Non-pigmented ciliary epithelial cell (primary cell): Measurements from ENCODE around the gene TMPO.
"Not testable (repeated sequence)": the region's sequence is repeated elsewhere in the genome, so short reads cannot be mapped to it uniquely, and the experiment has no call there.

Experiments
- DNase-seq: peaks from one replicate; pipeline ENCODE4 v3.0.0-alpha.2; 2010; ENCODE audit warnings: low read depth

Gene TMPO

GRCh38 chr12:98511806-98512205 lies 3.6 kb upstream of the TMPO start:
- DNase-seq = not testable (repeated sequence)

- no peak for DNase-seq
Measured at GRCh38 chr12:98513379-98514322, 1.7 kb upstream of the TMPO start.

GRCh38 chr12:98514982-98515286 lies 456 bp upstream of the TMPO start:
- DNase-seq = no peak

GRCh38 chr12:98516111-98516873 lies 902 bp downstream of the TMPO start:
- DNase-seq = peak; percentile 42

- DNase-seq = no peak
Measured at GRCh38 chr12:98519257-98519907, 4.0 kb downstream of the TMPO start.

- no peak for DNase-seq
Measured at GRCh38 chr12:98530068-98530467, 14.7 kb downstream of the TMPO start.

- peak; percentile 9 for DNase-seq
Measured at GRCh38 chr12:98532687-98533304, 17.4 kb downstream of the TMPO start.

GRCh38 chr12:98533723-98534251 lies 18.4 kb downstream of the TMPO start:
- DNase-seq = no peak

- no peak for DNase-seq
Measured at GRCh38 chr12:98538031-98538430, 22.6 kb downstream of the TMPO start.

- no peak for DNase-seq
Measured at GRCh38 chr12:98543701-98544100, 28.3 kb downstream of the TMPO start.

- no peak for DNase-seq
Measured at GRCh38 chr12:98544751-98545150, 29.4 kb downstream of the TMPO start.

GRCh38 chr12:98549371-98550110 lies 34.2 kb downstream of the TMPO start:
- no peak for DNase-seq

GRCh38 chr12:98551787-98552186 lies 36.4 kb downstream of the TMPO start:
- no peak for DNase-seq

GRCh38 chr12:98558097-98558496 lies 42.7 kb downstream of the TMPO start:
- DNase-seq = not testable (repeated sequence)

GRCh38 chr12:98559666-98560065 lies 44.3 kb downstream of the TMPO start:
- DNase-seq = no peak

GRCh38 chr12:98561846-98562245 lies 46.5 kb downstream of the TMPO start:
- no peak for DNase-seq

GRCh38 chr12:98572010-98572409 lies 56.6 kb downstream of the TMPO start:
- DNase-seq = no peak

- no peak for DNase-seq
Measured at GRCh38 chr12:98574110-98574509, 58.7 kb downstream of the TMPO start.

- no peak for DNase-seq
Measured at GRCh38 chr12:98575013-98575412, 59.6 kb downstream of the TMPO start.

- DNase-seq = not testable (repeated sequence)
Measured at GRCh38 chr12:98576795-98577194, 61.4 kb downstream of the TMPO start.

GRCh38 chr12:98578392-98578791 lies 63.0 kb downstream of the TMPO start:
- no peak for DNase-seq
